ENCODE results near the gene MYO1A. TPM values are rescaled to one million over a fixed set of nuclear protein-coding genes. Genes with fewer than 3 reads are reported as not detected.

MYO1A gene
- total RNA-seq, 1 experiment from 2014 or later: not detected

Other genes starting within 250 kb of the MYO1A start
- gene SDR9C7, start 115.7 kb downstream of the MYO1A start, total RNA-seq (2014; rRNA removed; shearing (Covaris generic)): not detected in 2 replicates
- gene RDH16, start 92.5 kb downstream of the MYO1A start, total RNA-seq (2014; rRNA removed; shearing (Covaris generic)): 0.29 TPM in 1 of 2 replicates, not detected in the other
- gene ZBTB39, start 43.6 kb downstream of the MYO1A start, total RNA-seq (2014; rRNA removed; shearing (Covaris generic)): 2.3 and 2.6 TPM in 2 replicates
- gene TAC3, start 33.6 kb downstream of the MYO1A start, total RNA-seq (2014; rRNA removed; shearing (Covaris generic)): not detected in 2 replicates
- 27.9 and 30.4 TPM in 2 replicates for gene NEMP1, start 28.7 kb upstream of the MYO1A start, total RNA-seq (2014; rRNA removed; shearing (Covaris generic))
- 10.9 and 17.6 TPM in 2 replicates for gene NAB2, start 39.0 kb upstream of the MYO1A start, total RNA-seq (2014; rRNA removed; shearing (Covaris generic))
- gene STAT6, start 61.2 kb upstream of the MYO1A start, total RNA-seq (2014; rRNA removed; shearing (Covaris generic)): 29.4 and 33.0 TPM in 2 replicates
- gene LRP1, start 78.4 kb upstream of the MYO1A start, total RNA-seq (2014; rRNA removed; shearing (Covaris generic)): 28.8 and 31.6 TPM in 2 replicates
- not detected in 2 replicates for gene LRP1-AS, start 97.5 kb upstream of the MYO1A start, total RNA-seq (2014; rRNA removed; shearing (Covaris generic))
- 1.7 and 4.1 TPM in 2 replicates for gene NXPH4, start 166.7 kb upstream of the MYO1A start, total RNA-seq (2014; rRNA removed; shearing (Covaris generic))
- gene SHMT2, start 179.6 kb upstream of the MYO1A start, total RNA-seq (2014; rRNA removed; shearing (Covaris generic)): 89.3 and 108 TPM in 2 replicates
- gene STAC3, start 201.1 kb upstream of the MYO1A start, total RNA-seq (2014; rRNA removed; shearing (Covaris generic)): 0.84 TPM in 1 of 2 replicates, not detected in the other

Data from RPMI7951 (cell line).